H1 (cell line): ENCODE results near the gene BORCS6. TPM values are rescaled to one million over a fixed set of nuclear protein-coding genes. Genes with fewer than 3 reads are reported as not detected.

Experiments
- CTCF ChIA-PET: fragments of 300-600 bp; sonication (Branson Sonifier 250); formaldehyde crosslinking; loops from one replicate; lab custom pipeline; 2021; ENCODE audit not compliant: partially characterized antibody; lab: Charles Lee
- POLR2A ChIA-PET: fragments of 300-600 bp; sonication (Branson Sonifier 250); formaldehyde crosslinking; loops from one replicate; lab custom pipeline; 2021; ENCODE audit warnings: inconsistent platforms; ENCODE audit not compliant: partially characterized antibody; lab: Charles Lee
- DNase-seq, 2 experiments: peaks; one replicate each; pipeline versions ENCODE4 v3.0.0 to v3.0.0-alpha.2; 2010 to 2022; ENCODE audit warnings: low spot score in 2 of 2, low read depth in 1 of 2, mixed read lengths in 1 of 2
- FAIRE-seq: peaks from 2 replicates; lab custom pipeline; 2011; peaks lifted over from hg19 to GRCh38; lab: Jason Lieb, UNC
- H2AFZ ChIP-seq: 2 replicates; pipeline ENCODE4 v1.8.1; 2012; ENCODE audit warnings: low read length, inconsistent platforms
- H2AK5ac ChIP-seq: 2 replicates; pipeline ENCODE4 v1.6.1; 2013; ENCODE audit warnings: low read depth, low read length
- H2BK120ac ChIP-seq: replicated peaks from 2 replicates; pipeline ENCODE3; 2013; ENCODE audit warnings: low read depth, low read length, inconsistent platforms
- H2BK12ac ChIP-seq: 2 replicates; pipeline ENCODE4 v1.6.1; 2013; ENCODE audit warnings: low read depth, low read length
- H2BK15ac ChIP-seq: 2 replicates; pipeline ENCODE4 v1.6.1; 2013; ENCODE audit warnings: low read length
- H2BK20ac ChIP-seq: 2 replicates; pipeline ENCODE4 v1.6.1; 2013; ENCODE audit warnings: low read length
- H2BK5ac ChIP-seq: 2 replicates; pipeline ENCODE4 v1.6.1; 2013; ENCODE audit warnings: low read depth, low read length
- H3K14ac ChIP-seq: 2 replicates; pipeline ENCODE4 v1.6.1; 2013; ENCODE audit warnings: inconsistent platforms; ENCODE audit not compliant: insufficient read length
- H3K18ac ChIP-seq: 2 replicates; pipeline ENCODE4 v1.6.1; 2013; ENCODE audit warnings: low read length; ENCODE audit errors: extremely low read depth
- H3K23ac ChIP-seq: 2 replicates; pipeline ENCODE4 v1.6.1; 2013; ENCODE audit warnings: inconsistent platforms; ENCODE audit not compliant: insufficient read length
- H3K23me2 ChIP-seq: 2 replicates; pipeline ENCODE4 v1.6.1; 2013; ENCODE audit warnings: low read depth, low read length
- H3K27ac ChIP-seq: 2 replicates; pipeline ENCODE4 v1.6.1; 2011; ENCODE audit warnings: low read depth, low read length, inconsistent platforms
- H3K27me3 ChIP-seq, 4 experiments: replicated peaks in 1 of 4; 1 replicate in 1 of 4; 2 replicates in 3 of 4; pipeline versions ENCODE4 v1.6.1 to v1.8.1; 2011 to 2013; ENCODE audit warnings: low read length in 3 of 4, mild to moderate bottlenecking in 3 of 4, inconsistent platforms in 2 of 4, mixed read lengths in 2 of 4, moderate library complexity in 1 of 4; ENCODE audit not compliant: control insufficient read depth in 3 of 4, insufficient read depth in 3 of 4; ENCODE audit errors: extremely low read depth in 1 of 4
- H3K36me3 ChIP-seq, 4 experiments: 2 replicates each; pipeline versions ENCODE4 v1.6.1 to v1.8.1; 2011 to 2013; ENCODE audit warnings: mild to moderate bottlenecking in 4 of 4, low read length in 3 of 4, moderate library complexity in 2 of 4, control low read depth in 1 of 4, inconsistent platforms in 1 of 4; ENCODE audit not compliant: insufficient read depth in 4 of 4, control insufficient read depth in 2 of 4
- H3K4ac ChIP-seq: replicated peaks from 2 replicates; pipeline ENCODE3; 2013; ENCODE audit warnings: low read length, low read depth, mixed read lengths, inconsistent platforms; ENCODE audit not compliant: insufficient read length
- H3K4me1 ChIP-seq, 4 experiments: replicated peaks in 1 of 4; 1 replicate in 1 of 4; 2 replicates in 3 of 4; pipeline versions ENCODE4 v1.6.1 to v1.8.1; 2011 to 2013; ENCODE audit warnings: low read length in 3 of 4, inconsistent platforms in 2 of 4, mixed read lengths in 1 of 4; ENCODE audit not compliant: insufficient read depth in 4 of 4, control insufficient read depth in 3 of 4
- H3K4me2 ChIP-seq, 2 experiments: 2 replicates each; pipeline versions ENCODE4 v1.6.1 to v1.8.1; 2011 to 2013; ENCODE audit warnings: low read depth in 2 of 2, low read length in 2 of 2, control low read depth in 1 of 2, inconsistent platforms in 1 of 2, mild to moderate bottlenecking in 1 of 2; ENCODE audit not compliant: insufficient read depth in 1 of 2
- H3K4me3 ChIP-seq, 4 experiments: fragments of 200-600, 300-600 bp in 1 of 4; sonication (generic), shearing (Covaris generic), sonication (Bioruptor Twin) in 1 of 4; 2 replicates each; pipeline versions ENCODE4 v1.5.1 to v1.8.1; 2011 to 2016; ENCODE audit warnings: low read length in 4 of 4, low read depth in 3 of 4, control low read depth in 2 of 4, inconsistent platforms in 2 of 4, mild to moderate bottlenecking in 2 of 4, mixed read lengths in 1 of 4, moderate library complexity in 1 of 4; ENCODE audit not compliant: insufficient read depth in 2 of 4; ENCODE audit errors: extremely low read depth in 1 of 4
- H3K56ac ChIP-seq: replicated peaks from 2 replicates; pipeline ENCODE3; 2013; ENCODE audit warnings: low read depth, mild to moderate bottlenecking, mixed read lengths, low read length, inconsistent platforms; ENCODE audit not compliant: insufficient read length
- H3K79me1 ChIP-seq: 2 replicates; pipeline ENCODE4 v1.6.1; 2013; ENCODE audit warnings: low read depth, low read length, control low read depth
- H3K79me2 ChIP-seq, 2 experiments: 2 replicates each; pipeline versions ENCODE4 v1.6.1 to v1.8.1; 2012 to 2013; ENCODE audit warnings: low read length in 2 of 2, mild to moderate bottlenecking in 2 of 2, inconsistent platforms in 1 of 2; ENCODE audit not compliant: insufficient read depth in 2 of 2, control insufficient read depth in 1 of 2
- H3K9ac ChIP-seq, 4 experiments: replicated peaks in 1 of 4; 1 replicate in 1 of 4; 2 replicates in 3 of 4; pipeline versions ENCODE4 v1.6.1 to v1.8.1; 2011 to 2013; ENCODE audit warnings: low read depth in 3 of 4, low read length in 3 of 4, control low read depth in 2 of 4, mild to moderate bottlenecking in 2 of 4, moderate library complexity in 2 of 4, inconsistent platforms in 1 of 4; ENCODE audit errors: extremely low read depth in 1 of 4
- H3K9me3 ChIP-seq, 2 experiments: 2 replicates each; pipeline versions ENCODE4 v1.6.1 to v1.8.1; 2012 to 2013; ENCODE audit warnings: mild to moderate bottlenecking in 2 of 2, moderate library complexity in 2 of 2, control low read depth in 1 of 2, inconsistent platforms in 1 of 2, low read depth in 1 of 2, low read length in 1 of 2, mixed read lengths in 1 of 2; ENCODE audit not compliant: insufficient read depth in 2 of 2
- H4K20me1 ChIP-seq, 2 experiments: replicated peaks in 1 of 2; 2 replicates each; pipeline versions ENCODE3 to v1.8.1; 2011 to 2013; ENCODE audit warnings: inconsistent platforms in 2 of 2, low read length in 2 of 2, mild to moderate bottlenecking in 1 of 2; ENCODE audit not compliant: insufficient read depth in 2 of 2, control insufficient read depth in 1 of 2
- H4K5ac ChIP-seq: 2 replicates; pipeline ENCODE4 v1.6.1; 2013; ENCODE audit warnings: low read length, low read depth, mixed read lengths, inconsistent platforms; ENCODE audit not compliant: insufficient read length
- H4K8ac ChIP-seq: 2 replicates; pipeline ENCODE4 v1.8.0; 2013; ENCODE audit warnings: mild to moderate bottlenecking, moderate library complexity, low read length, inconsistent platforms; ENCODE audit not compliant: insufficient read depth; ENCODE audit errors: extremely low read depth
- H4K91ac ChIP-seq: replicated peaks from 2 replicates; pipeline ENCODE3; 2013; ENCODE audit warnings: low read length, mixed read lengths, inconsistent platforms; ENCODE audit not compliant: insufficient read length
- ATF2 ChIP-seq: IDR thresholded peaks from 2 replicates; pipeline ENCODE4 v1.6.1; 2012; ENCODE audit warnings: low read length, inconsistent platforms
- BCL11A ChIP-seq, 2 experiments: IDR thresholded peaks; one replicate each; pipeline ENCODE4 v1.6.1; 2011; ENCODE audit warnings: low read depth in 2 of 2, low read length in 2 of 2, mild to moderate bottlenecking in 2 of 2
- CEBPB ChIP-seq: IDR thresholded peaks from 2 replicates; pipeline ENCODE4 v1.6.1; 2012; ENCODE audit warnings: low read depth, low read length
- CHD1 ChIP-seq: IDR thresholded peaks from 2 replicates; pipeline ENCODE4 v1.6.1; 2012; ENCODE audit warnings: low read depth, low read length, improper control_type of control experiment
- SP2 ChIP-seq: IDR thresholded peaks from 2 replicates; pipeline ENCODE4 v1.6.1; 2012; ENCODE audit warnings: mild to moderate bottlenecking, low read length, inconsistent platforms
- TBP ChIP-seq: IDR thresholded peaks from 2 replicates; pipeline ENCODE4 v1.6.1; 2011; ENCODE audit warnings: low read depth, low read length, improper control_type of control experiment
- WGBS, 2 experiments: shearing (Covaris generic) in 1 of 2; methylation state at CpG; one replicate each; pipeline versions ENCODE4 v1.1.6 to v1.1.7; 2013 to 2015; ENCODE audit warnings: low lambda C conversion rate in 2 of 2, mixed read lengths in 2 of 2, inconsistent platforms in 1 of 2, low coverage in 1 of 2, missing lambda C conversion rate in 1 of 2; ENCODE audit not compliant: insufficient replicate concordance in 2 of 2, insufficient coverage in 1 of 2, insufficient read length in 1 of 2; ENCODE audit errors: extremely low coverage in 1 of 2, missing lambda C conversion rate in 1 of 2; 5-methylcytosine and 5-hydroxymethylcytosine counted together
- polyA plus RNA-seq, 7 experiments: library from polyadenylated mRNA; depleted of rRNA in 3 of 7; stranded (reverse) in 5 of 7; unstranded in 2 of 7; fragments of >200 nt in 5 of 7; fragments of 200-250 nt in 2 of 7; gene quantifications; 1 replicate in 5 of 7; 2 replicates in 1 of 7; 4 replicates in 1 of 7; pipeline versions ENCODE4 v1.2.1 to v1.2.3, GENCODE V29; 2011 to 2013; ENCODE audit warnings: missing spikeins in 2 of 7, mixed read lengths in 2 of 7
- total RNA-seq: library from RNA; stranded (reverse); fragmentation: NEBNext Ultra II Directional; extraction: Animal tissue kit (Norgen Biotek cat#: 25700); gene quantifications from 2 replicates; pipeline ENCODE4 v1.2.1, GENCODE V29; 2021

The BORCS6 gene
- total and polyA plus RNA-seq, 2 of the 8 experiments (the other 6 are each of a cell fraction or from before 2014, with no cell fraction given) = 3.3 to 3.6 TPM

- DNase-seq = peak in 1 of 2 experiments; percentile 91
- Histone ChIP-seq H3K79me1 (no peaks in the 10 kb centered on the region), H3K9ac (peak overlapping the region in 2 of 4 experiments; percentile 46 to 50; a peak in 2 of 7 replicates)
- TF ChIP-seq CEBPB (peak; percentile 88), TBP (peak; percentile 98), BCL11A (IDR thresholded peaks at IDR 0.05; ENCODE audit: low read depth in 2 of 2, low read length in 2 of 2) (no peak), SP2 (no peak), ATF2 (peak; percentile 86), CHD1 (no peak)
Measured at GRCh38 chr17:8225813-8226535, 36.0 kb upstream of the BORCS6 start.

More at GRCh38 chr17:8225813-8226535, 36.0 kb upstream of the BORCS6 start:
- Histone ChIP-seq H3K36me3 (peaks cover 3 to 33% (median 17%) of the 10 kb centered on the region in 4 experiments; a peak in 7 of 8 replicates), H4K5ac (no peak overlapping the region), H3K23ac (no peak overlapping the region), H3K4me3 (peak overlapping the region; percentile 50 to 78 (median 72); a peak in 6 of 8 replicates), H3K4me1 (peaks cover 0 to 15% (median 2%) of the 10 kb centered on the region in 4 experiments; a peak in 4 of 7 replicates), H3K4ac (no peak overlapping the region), H2BK20ac (no peak overlapping the region), H2BK15ac (no peak overlapping the region), H4K8ac (no peak overlapping the region), H3K56ac (no peak overlapping the region), H3K27me3 (no peaks in the 10 kb centered on the region), H3K79me2 (no peaks in the 10 kb centered on the region), H2BK120ac (no peak overlapping the region), H2BK12ac (no peak overlapping the region), H2AK5ac (no peak overlapping the region), H2BK5ac (no peak overlapping the region), H4K91ac (no peak overlapping the region), H3K4me2 (peak overlapping the region; percentile 68 to 85), H3K18ac (no peak overlapping the region), H3K27ac (peak overlapping the region; percentile 52; the same call in 1 of the 2 replicates), H3K9me3 (no peaks in the 10 kb centered on the region), H3K14ac (no peak overlapping the region), H2AFZ (no peak overlapping the region), H3K23me2 (peaks cover 19% of the 10 kb centered on the region), H4K20me1 (peaks cover 3 to 6% of the 10 kb centered on the region in 2 experiments)
- FAIRE-seq = no peak
- WGBS, 2 experiments = 39% methylated on average over 20 of the region's 20 CpGs; no CpG with 5 or more reads in 1 of the 2 experiments
- ChIA-PET POLR2A (interaction anchor here (0.7 to 53.4 kb wide), 12 partner anchors 10 to 156 kb away, joined by 3 to 1521 read pairs (median 5); partner anchors contain the start of genes AURKB, BORCS6, CTC1 and PFAS), CTCF (interaction anchor here (1.0 to 2.2 kb wide), 3 partner anchors 17 to 20 kb away, joined by 3 to 6 read pairs (median 4); no protein-coding TSS in a partner anchor)
